Brain microvascular endothelial cell (primary cell): ENCODE data around the gene SH3PXD2A.

ENCODE experiments used
- DNase-seq: peaks from one replicate; pipeline ENCODE4 v3.0.0-alpha.2; 2020
- H3K27ac ChIP-seq: fragments of 250-450 bp; sonication (Bioruptor Pico); 2 replicates; pipeline ENCODE4 v1.5.1; 2020; ENCODE audit warnings: mild to moderate bottlenecking, moderate library complexity
- H3K27me3 ChIP-seq: fragments of 250-450 bp; sonication (Bioruptor Pico); replicated peaks from 2 replicates; pipeline ENCODE4 v1.5.1; 2020; ENCODE audit warnings: mild to moderate bottlenecking
- H3K36me3 ChIP-seq: fragments of 250-450 bp; sonication (Bioruptor Pico); replicated peaks from 2 replicates; pipeline ENCODE4 v1.5.1; 2020; ENCODE audit warnings: mild to moderate bottlenecking
- H3K4me3 ChIP-seq: 2 replicates; pipeline ENCODE4 v1.5.1; 2011; ENCODE audit warnings: low read depth, mild to moderate bottlenecking, control low read depth, low read length, moderate library complexity
- CTCF ChIP-seq: IDR thresholded peaks from 2 replicates; pipeline ENCODE4 v1.5.1; 2011; ENCODE audit warnings: low read depth, mild to moderate bottlenecking, moderate library complexity, low read length, control low read depth, inconsistent platforms; ENCODE audit errors: missing control alignments
- in situ Hi-C: cut with HindIII; loops from 2 replicates; pipeline ENCODE4 v1.10.0; 2017; ENCODE audit warnings: low sequenced_read_pairs, low pct_ligation_motif_present

Gene SH3PXD2A

GRCh38 chr10:103879831-103880230 lies 24.5 kb upstream of the SH3PXD2A start:
- Histone ChIP-seq H3K36me3 (peaks cover 18% of the 10 kb centered on the region), H3K4me3 (no peak overlapping the region), H3K27me3 (no peaks in the 10 kb centered on the region), H3K27ac (no peak overlapping the region)
- TF ChIP-seq CTCF: no peak
- in situ Hi-C loops: no loop called here
- DNase-seq: no peak

- TF ChIP-seq CTCF: no peak
- H3K27ac ChIP-seq: no peak overlapping the region
- H3K4me3 ChIP-seq: no peak overlapping the region
- in situ Hi-C loops: no loop called here
- H3K36me3 ChIP-seq: peaks cover 18% of the 10 kb centered on the region
- DNase-seq: no peak
- no peaks in the 10 kb centered on the region for H3K27me3 ChIP-seq
Measured at GRCh38 chr10:103879409-103879808, 24.0 kb upstream of the SH3PXD2A start.

GRCh38 chr10:103877861-103878260 lies 22.5 kb upstream of the SH3PXD2A start:
- DNase-seq: no peak
- H3K4me3 ChIP-seq: no peak overlapping the region
- peaks cover 18% of the 10 kb centered on the region for H3K36me3 ChIP-seq
- in situ Hi-C loops: no loop called here
- H3K27me3 ChIP-seq: no peaks in the 10 kb centered on the region
- no peak overlapping the region for H3K27ac ChIP-seq
- no peak for TF ChIP-seq CTCF

- TF ChIP-seq CTCF: no peak
- peaks cover 6% of the 10 kb centered on the region for H3K36me3 ChIP-seq
- no peak for DNase-seq
- in situ Hi-C loops: no loop called here
- H3K4me3 ChIP-seq: no peak overlapping the region
- no peaks in the 10 kb centered on the region for H3K27me3 ChIP-seq
- no peak overlapping the region for H3K27ac ChIP-seq
Measured at GRCh38 chr10:103876155-103876554, 20.8 kb upstream of the SH3PXD2A start.

- Histone ChIP-seq H3K4me3 (no peak overlapping the region), H3K27me3 (no peaks in the 10 kb centered on the region), H3K36me3 (peaks cover 4% of the 10 kb centered on the region), H3K27ac (no peak overlapping the region)
- in situ Hi-C loops: loop anchor here (25.0 kb wide), 1 partner anchor 162 kb away; no protein-coding TSS in a partner anchor
- DNase-seq: no peak
- TF ChIP-seq CTCF: peak; percentile 18
Measured at GRCh38 chr10:103874730-103875129, 19.4 kb upstream of the SH3PXD2A start.
